GM19455 (cell line): ENCODE data around the gene AUTS2.
"Not testable (repeated sequence)": the region's sequence is repeated elsewhere in the genome, so short reads cannot be mapped to it uniquely, and the experiment has no call there.

Source experiments
- ATAC-seq: cut with Tn5 transposase; IDR thresholded peaks from one replicate; pipeline ENCODE4 v1.9.1; 2021; ENCODE audit not compliant: unreplicated experiment

AUTS2 gene

DNA sequence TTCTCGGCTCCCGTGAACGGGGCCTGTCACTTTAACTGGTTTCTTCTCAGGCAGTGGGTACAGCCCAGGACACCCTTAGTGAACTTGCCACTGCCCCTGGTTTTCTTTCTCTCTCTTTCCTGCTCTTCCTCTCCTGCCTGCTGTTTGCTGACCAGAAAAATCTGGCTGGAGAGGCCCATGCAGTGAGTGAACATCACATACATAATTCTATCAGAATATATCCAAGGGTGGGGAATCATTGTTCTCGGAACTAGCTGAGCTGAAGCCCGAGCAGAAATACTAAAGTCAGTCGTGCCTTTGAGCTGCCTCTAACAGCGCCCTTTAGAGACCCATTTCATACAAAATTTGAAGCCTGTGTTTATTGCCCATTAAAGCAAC lies 1032.2 kb downstream of the AUTS2 start:
- no peak for ATAC-seq

DNA sequence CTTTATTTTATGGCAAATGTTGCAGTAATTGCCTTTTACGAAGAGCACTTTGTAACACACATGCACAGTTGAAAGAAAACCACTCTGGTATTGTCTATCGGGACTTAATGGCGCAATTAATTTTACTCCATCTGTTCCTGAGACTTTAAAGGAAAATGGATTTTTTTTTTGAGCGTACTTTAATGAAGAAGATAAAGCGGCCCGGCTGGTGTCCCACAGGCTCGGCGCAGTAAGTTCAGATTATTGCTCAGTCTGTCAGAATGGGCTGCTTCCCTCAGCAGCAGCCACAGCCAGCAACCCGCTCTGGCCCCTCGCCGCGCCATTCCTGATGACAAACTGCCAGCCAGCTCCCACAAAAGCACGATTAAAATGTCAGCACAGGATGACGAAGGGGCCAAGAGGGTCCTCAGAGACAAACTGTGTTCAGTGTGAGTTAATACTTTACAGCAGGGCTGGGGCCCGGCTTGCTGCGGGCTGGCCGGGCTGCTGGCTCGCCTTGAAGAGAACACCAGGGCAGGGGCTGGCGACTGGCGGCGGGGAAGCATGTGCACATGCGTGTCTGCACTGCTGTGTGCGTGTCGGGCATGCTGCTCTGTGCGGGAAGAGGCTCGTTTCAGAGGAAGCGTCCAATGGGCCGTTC lies 1032.7 kb downstream of the AUTS2 start:
- no peak for ATAC-seq

DNA sequence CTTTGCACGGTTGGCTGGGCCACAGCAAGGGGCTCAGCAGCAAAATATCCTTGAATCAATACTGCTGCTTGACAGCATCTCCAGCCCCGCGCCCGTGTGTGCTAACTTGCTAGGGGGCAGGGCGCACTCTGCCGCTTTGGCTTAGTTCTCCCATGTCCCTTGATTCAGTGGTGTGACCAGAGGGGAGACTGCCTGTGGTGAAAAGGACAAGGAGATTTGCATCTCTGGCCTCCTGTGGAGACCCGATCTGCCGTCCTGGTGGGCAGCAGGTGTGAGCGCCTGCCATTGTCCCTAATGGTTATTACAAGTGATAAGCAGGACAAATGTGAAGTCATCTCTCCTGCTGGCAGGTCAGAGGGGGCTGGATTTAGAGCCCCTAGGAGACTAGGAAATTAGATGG lies 1033.4 kb downstream of the AUTS2 start:
- ATAC-seq = no peak

- no peak for ATAC-seq
Measured at GRCh38 chr7:70632400-70632799, 1034.1 kb downstream of the AUTS2 start.

- no peak for ATAC-seq
Measured at GRCh38 chr7:70634071-70634470, 1035.8 kb downstream of the AUTS2 start.

DNA sequence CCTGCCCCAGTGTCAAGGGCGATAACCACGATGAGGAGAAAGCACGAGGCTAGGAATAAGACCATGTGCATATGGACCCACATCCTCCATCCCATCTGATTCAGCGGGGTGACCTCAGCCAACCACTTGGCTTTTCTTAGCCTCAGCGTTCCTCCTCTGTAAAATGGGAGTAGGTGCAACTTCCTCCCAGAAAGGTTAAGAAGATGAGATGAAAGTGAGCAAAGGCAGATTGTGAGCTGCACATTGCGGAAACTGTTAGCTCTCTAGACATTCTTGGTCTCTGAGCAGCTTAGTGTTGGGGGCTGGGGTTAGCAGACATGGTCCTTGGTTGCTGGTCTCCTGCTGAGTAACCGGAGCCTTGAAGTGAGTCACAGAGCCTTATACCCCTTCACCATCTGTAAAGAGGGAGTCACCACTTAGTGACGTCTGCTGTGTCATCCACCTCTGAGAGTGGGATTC lies 1036.4 kb downstream of the AUTS2 start:
- ATAC-seq = no peak

DNA sequence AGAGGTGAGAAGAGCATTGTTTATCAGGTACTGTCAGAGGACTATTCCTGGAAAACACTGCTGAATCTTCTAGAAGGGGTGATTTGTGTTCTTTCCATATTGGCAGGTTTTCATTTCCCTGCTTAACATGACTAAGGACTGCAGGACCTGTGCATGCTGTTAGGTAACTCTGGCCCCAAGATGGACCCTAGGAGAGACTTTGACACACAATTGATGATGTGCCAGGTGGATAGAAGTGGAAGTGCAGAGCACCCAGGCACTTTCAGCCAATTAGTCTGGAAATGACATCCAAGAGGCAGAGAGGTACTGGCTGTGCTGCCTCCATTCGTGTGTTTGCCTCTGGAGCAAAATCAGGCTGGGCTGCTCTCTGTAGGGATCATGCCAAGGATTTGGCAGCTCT lies 1037.4 kb downstream of the AUTS2 start:
- no peak for ATAC-seq

GRCh38 chr7:70636169-70636568 lies 1037.9 kb downstream of the AUTS2 start:
- ATAC-seq = no peak

DNA sequence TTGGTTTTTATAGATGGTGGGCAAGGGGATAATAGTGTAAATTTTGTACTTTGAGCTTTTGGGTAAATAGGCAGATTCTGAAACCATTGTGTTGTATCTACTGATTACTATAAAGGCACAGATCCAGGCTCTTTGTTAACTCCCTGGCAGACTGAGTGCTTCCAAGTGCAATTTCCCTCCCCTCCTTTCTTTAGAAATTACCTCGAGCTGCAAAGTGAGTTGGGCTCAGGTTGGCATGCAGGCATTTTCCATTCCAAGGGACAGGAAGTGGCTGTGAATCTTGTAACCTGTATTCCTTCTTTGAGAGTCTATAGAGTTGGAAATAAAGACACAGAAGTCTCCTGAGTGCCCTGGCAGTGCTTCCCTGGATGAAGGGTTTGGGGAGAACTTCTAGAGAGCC lies 1039.5 kb downstream of the AUTS2 start:
- ATAC-seq = no peak

- no peak for ATAC-seq
Measured at GRCh38 chr7:70638158-70639107, 1040.2 kb downstream of the AUTS2 start.

DNA sequence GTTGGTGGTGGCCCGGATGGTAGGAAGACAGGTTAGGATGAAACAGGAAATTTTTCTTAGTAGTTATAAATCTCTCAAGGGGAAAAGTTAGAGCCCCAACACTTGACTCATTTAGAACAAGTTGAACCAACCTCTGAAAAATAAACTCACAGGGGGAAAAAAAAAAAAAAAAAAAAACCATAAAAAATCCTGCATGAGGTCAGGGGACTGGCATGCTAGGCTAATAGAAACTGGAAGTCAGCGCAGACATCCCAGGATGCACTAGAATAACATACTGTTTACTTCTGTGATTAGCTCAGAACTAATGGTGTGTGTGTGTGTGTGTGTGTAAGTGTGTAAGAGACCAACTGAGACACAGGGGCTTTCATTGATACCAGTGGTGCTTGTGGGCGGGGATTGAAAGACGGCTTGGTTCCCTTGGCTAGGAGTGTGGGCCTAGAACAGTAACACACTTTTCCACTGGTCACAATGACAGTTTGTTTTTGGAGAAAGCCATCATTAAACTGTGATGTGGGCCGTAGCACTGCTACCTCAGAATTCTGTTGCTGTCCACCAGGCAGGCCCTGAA lies 1042.1 kb downstream of the AUTS2 start:
- ATAC-seq = no peak

GRCh38 chr7:70641882-70642281 lies 1043.6 kb downstream of the AUTS2 start:
- ATAC-seq = no peak

- ATAC-seq = no peak
Measured at GRCh38 chr7:70645279-70645678, 1047.0 kb downstream of the AUTS2 start.

DNA sequence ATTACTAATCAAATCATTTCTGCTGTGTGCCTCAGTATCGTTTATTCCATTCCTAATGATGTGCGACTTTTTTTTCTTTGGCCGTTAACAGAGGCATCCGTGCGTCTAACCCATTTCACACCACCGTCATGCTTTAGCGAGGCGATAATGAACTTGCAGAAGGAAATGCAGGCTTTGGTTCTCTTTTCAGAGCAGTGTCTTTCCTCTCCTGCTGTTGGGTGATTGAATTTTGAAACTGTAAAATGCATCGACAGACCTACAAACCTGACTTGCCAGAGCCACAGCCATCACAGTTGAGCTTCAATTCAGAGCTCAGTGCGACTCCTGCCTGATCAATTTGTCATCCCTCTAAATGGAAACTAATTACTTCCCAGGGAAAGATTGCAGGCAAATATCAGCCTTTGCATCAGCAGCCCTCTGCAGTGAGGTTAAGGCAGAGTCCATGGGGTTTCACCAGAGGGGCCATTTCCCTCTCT lies 1047.6 kb downstream of the AUTS2 start:
- ATAC-seq = no peak

DNA sequence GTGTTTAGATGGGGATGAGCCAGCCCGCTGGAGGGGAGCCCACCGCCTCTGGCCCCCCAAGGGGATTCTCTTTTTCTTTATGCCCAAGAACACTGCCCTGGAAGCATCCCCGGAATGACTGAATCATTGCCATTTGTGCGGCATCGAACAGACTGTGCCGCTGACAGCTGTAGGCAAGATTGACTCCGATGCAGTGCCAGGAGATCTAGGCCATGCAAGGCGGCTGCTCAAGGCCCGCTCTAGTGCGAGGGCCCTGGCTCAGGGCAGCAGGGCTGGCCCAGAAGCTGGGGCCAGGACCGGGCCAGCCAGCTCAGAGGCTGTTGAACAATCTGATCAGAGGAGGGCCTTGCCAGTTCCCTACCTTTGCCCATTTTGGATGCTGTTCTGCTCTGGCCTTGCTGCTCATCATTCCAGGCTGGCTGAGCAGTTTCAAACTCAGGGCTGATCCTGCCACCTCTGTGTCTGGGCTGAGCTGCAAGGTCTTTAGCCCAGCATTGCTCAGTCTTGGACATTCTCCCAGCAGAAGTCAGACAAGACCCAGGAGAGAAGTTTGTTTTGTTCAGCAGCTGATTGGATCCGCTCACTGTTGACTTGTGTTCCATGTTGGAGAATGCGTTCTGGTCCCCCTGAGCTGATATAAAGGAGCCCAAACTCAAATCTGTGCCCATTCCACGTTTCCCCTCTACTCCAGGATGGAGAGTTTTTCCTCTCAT lies 1048.4 kb downstream of the AUTS2 start:
- no peak for ATAC-seq

- peak; percentile 94 for ATAC-seq
Measured at GRCh38 chr7:70647801-70648498, 1049.7 kb downstream of the AUTS2 start.

GRCh38 chr7:70648499-70648861 lies 1050.2 kb downstream of the AUTS2 start:
- ATAC-seq = not testable (repeated sequence)

GRCh38 chr7:70649323-70649722 lies 1051.0 kb downstream of the AUTS2 start:
- ATAC-seq = no peak

DNA sequence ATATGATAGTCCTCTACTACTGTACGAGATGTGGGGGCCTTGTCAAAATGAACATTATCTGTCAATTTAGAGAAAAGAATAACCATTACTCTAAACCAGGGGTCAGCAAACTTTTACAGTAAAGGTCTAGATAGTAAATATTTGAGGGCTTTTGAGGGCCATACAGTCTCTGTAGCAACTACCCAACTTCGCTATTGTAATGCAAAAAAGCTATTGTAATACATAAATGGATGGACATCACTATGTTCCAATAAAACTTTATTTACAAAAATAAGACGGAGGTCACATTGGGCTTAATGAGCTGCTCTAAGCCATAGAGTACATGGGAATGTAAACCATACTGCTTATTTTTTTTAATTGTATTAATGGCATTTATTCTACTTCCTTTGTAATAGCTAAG lies 1055.9 kb downstream of the AUTS2 start:
- ATAC-seq = no peak

DNA sequence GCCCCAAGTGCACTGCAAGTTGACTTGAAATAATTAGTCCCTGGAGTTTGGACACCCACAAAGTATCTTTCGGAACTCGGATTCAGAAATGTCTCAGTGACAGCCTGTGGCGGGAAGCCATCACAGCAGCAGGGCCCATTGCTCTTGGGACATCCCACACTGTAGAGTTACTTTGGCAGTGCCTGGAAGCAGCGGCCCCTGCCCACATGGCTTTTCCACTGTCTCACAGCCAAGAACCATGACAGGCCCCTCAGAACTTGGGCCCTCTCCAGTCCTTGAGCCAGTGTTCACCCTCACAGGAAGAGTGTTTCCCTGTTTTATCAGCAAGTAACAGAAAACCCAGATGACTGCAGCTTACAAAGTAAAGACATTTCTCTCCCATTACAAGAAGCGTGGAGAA lies 1056.7 kb downstream of the AUTS2 start:
- ATAC-seq = no peak

DNA sequence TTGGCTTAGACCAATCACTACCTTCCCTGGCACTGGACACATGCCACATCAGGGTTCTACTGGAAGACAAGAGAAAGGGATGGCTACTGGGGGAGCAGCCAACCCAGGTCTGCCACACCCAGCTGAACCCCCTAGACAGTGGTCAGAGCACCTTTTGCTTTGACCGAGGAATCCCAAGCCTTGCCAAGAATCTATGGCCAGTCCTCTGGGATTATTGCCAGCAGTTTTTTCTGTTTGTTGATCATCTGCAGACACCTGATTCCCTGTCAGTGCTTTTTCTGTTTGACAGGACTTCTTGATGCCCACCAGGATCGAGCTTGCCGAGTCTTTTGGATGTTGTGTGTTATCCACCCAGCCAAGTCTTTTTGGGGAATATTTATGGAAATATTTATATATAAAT lies 1057.4 kb downstream of the AUTS2 start:
- no peak for ATAC-seq
